ENCODE results near the gene UPF2. TPM values are rescaled to one million over a fixed set of nuclear protein-coding genes. Genes with fewer than 3 reads are reported as not detected.

UPF2 gene
- total RNA-seq, 1 experiment from 2014 or later: 10.6 TPM

- Histone ChIP-seq H3K4me3 (ENCODE audit: insufficient read depth, low read depth, low read length) (no peak overlapping the region), H3K36me3 (replicated peaks; ENCODE audit: control insufficient read depth, insufficient read depth, low read length) (no peaks in the 10 kb centered on the region), H3K27me3 (ENCODE audit: control insufficient read depth, insufficient read depth, low read length) (no peaks in the 10 kb centered on the region)
- no peak for DNase-seq
These were observed 14.1 kb upstream of the UPF2 start for GRCh38 chr10:12056748-12057147.

- DNase-seq: no peak
These were observed 13.1 kb upstream of the UPF2 start for GRCh38 chr10:12055732-12056131.

GRCh38 chr10:12051241-12051640 lies 8.6 kb upstream of the UPF2 start:
- H3K4me3 ChIP-seq (ENCODE audit: insufficient read depth, low read depth, low read length): no peak overlapping the region
- DNase-seq: no peak
- no peaks in the 10 kb centered on the region for H3K36me3 ChIP-seq (replicated peaks; ENCODE audit: control insufficient read depth, insufficient read depth, low read length)
- no peaks in the 10 kb centered on the region for H3K27me3 ChIP-seq (ENCODE audit: control insufficient read depth, insufficient read depth, low read length)

More at GRCh38 chr10:12055732-12056131, 13.1 kb upstream of the UPF2 start:
- Histone ChIP-seq H3K4me3 (ENCODE audit: insufficient read depth, low read depth, low read length) (no peak overlapping the region), H3K27me3 (ENCODE audit: control insufficient read depth, insufficient read depth, low read length) (no peaks in the 10 kb centered on the region), H3K36me3 (replicated peaks; ENCODE audit: control insufficient read depth, insufficient read depth, low read length) (no peaks in the 10 kb centered on the region)

GRCh38 chr10:12050528-12050927 lies 7.9 kb upstream of the UPF2 start:
- DNase-seq: no peak
- H3K27me3 ChIP-seq (ENCODE audit: control insufficient read depth, insufficient read depth, low read length): no peaks in the 10 kb centered on the region
- H3K4me3 ChIP-seq (ENCODE audit: insufficient read depth, low read depth, low read length): no peak overlapping the region
- no peaks in the 10 kb centered on the region for H3K36me3 ChIP-seq (replicated peaks; ENCODE audit: control insufficient read depth, insufficient read depth, low read length)

GRCh38 chr10:12048547-12048946 lies 5.9 kb upstream of the UPF2 start:
- DNase-seq: no peak
- H3K4me3 ChIP-seq (ENCODE audit: insufficient read depth, low read depth, low read length): no peak overlapping the region
- no peaks in the 10 kb centered on the region for H3K36me3 ChIP-seq (replicated peaks; ENCODE audit: control insufficient read depth, insufficient read depth, low read length)
- H3K27me3 ChIP-seq (ENCODE audit: control insufficient read depth, insufficient read depth, low read length): no peaks in the 10 kb centered on the region

GRCh38 chr10:12045596-12045995 lies 3.0 kb upstream of the UPF2 start:
- no peak for DNase-seq
- H3K36me3 ChIP-seq (replicated peaks; ENCODE audit: control insufficient read depth, insufficient read depth, low read length): no peaks in the 10 kb centered on the region

GRCh38 chr10:12042409-12042796 lies 206 bp downstream of the UPF2 start:
- no peak for DNase-seq
- Histone ChIP-seq H3K36me3 (replicated peaks; ENCODE audit: control insufficient read depth, insufficient read depth, low read length) (no peaks in the 10 kb centered on the region), H3K4me3 (ENCODE audit: insufficient read depth, low read depth, low read length) (peak overlapping the region; percentile 96), H3K27me3 (ENCODE audit: control insufficient read depth, insufficient read depth, low read length) (no peaks in the 10 kb centered on the region)

More at GRCh38 chr10:12045596-12045995, 3.0 kb upstream of the UPF2 start:
- Histone ChIP-seq H3K4me3 (ENCODE audit: insufficient read depth, low read depth, low read length) (no peak overlapping the region), H3K27me3 (ENCODE audit: control insufficient read depth, insufficient read depth, low read length) (no peaks in the 10 kb centered on the region)

GRCh38 chr10:12041766-12042408 lies 722 bp downstream of the UPF2 start:
- Histone ChIP-seq H3K4me3 (ENCODE audit: insufficient read depth, low read depth, low read length) (peak overlapping the region; percentile 96), H3K27me3 (ENCODE audit: control insufficient read depth, insufficient read depth, low read length) (no peaks in the 10 kb centered on the region), H3K36me3 (replicated peaks; ENCODE audit: control insufficient read depth, insufficient read depth, low read length) (no peaks in the 10 kb centered on the region)
- DNase-seq: no peak

GRCh38 chr10:12036073-12036655 lies 6.4 kb downstream of the UPF2 start:
- no peaks in the 10 kb centered on the region for H3K27me3 ChIP-seq (ENCODE audit: control insufficient read depth, insufficient read depth, low read length)
- H3K4me3 ChIP-seq (ENCODE audit: insufficient read depth, low read depth, low read length): no peak overlapping the region
- H3K36me3 ChIP-seq (replicated peaks; ENCODE audit: control insufficient read depth, insufficient read depth, low read length): peaks cover 4% of the 10 kb centered on the region; the same call in 1 of the 2 replicates
- no peak for DNase-seq

- peaks cover 4% of the 10 kb centered on the region; the same call in 1 of the 2 replicates for H3K36me3 ChIP-seq (replicated peaks; ENCODE audit: control insufficient read depth, insufficient read depth, low read length)
- DNase-seq: no peak
These were observed 11.2 kb downstream of the UPF2 start for GRCh38 chr10:12031404-12031803.

GRCh38 chr10:12027539-12027938 lies 15.1 kb downstream of the UPF2 start:
- Histone ChIP-seq H3K36me3 (replicated peaks; ENCODE audit: control insufficient read depth, insufficient read depth, low read length) (no peaks in the 10 kb centered on the region; the same call in 1 of the 2 replicates), H3K4me3 (ENCODE audit: insufficient read depth, low read depth, low read length) (no peak overlapping the region), H3K27me3 (ENCODE audit: control insufficient read depth, insufficient read depth, low read length) (no peaks in the 10 kb centered on the region)
- DNase-seq: no peak

More at GRCh38 chr10:12031404-12031803, 11.2 kb downstream of the UPF2 start:
- Histone ChIP-seq H3K4me3 (ENCODE audit: insufficient read depth, low read depth, low read length) (no peak overlapping the region), H3K27me3 (ENCODE audit: control insufficient read depth, insufficient read depth, low read length) (no peaks in the 10 kb centered on the region)

- no peak for DNase-seq
- Histone ChIP-seq H3K27me3 (ENCODE audit: control insufficient read depth, insufficient read depth, low read length) (no peaks in the 10 kb centered on the region), H3K36me3 (replicated peaks; ENCODE audit: control insufficient read depth, insufficient read depth, low read length) (no peaks in the 10 kb centered on the region; the same call in 1 of the 2 replicates), H3K4me3 (ENCODE audit: insufficient read depth, low read depth, low read length) (no peak overlapping the region)
These were observed 17.0 kb downstream of the UPF2 start for GRCh38 chr10:12025591-12025990.

GRCh38 chr10:12022580-12023257 lies 19.9 kb downstream of the UPF2 start:
- H3K27me3 ChIP-seq (ENCODE audit: control insufficient read depth, insufficient read depth, low read length): no peaks in the 10 kb centered on the region
- no peak overlapping the region for H3K4me3 ChIP-seq (ENCODE audit: insufficient read depth, low read depth, low read length)
- DNase-seq: no peak
- H3K36me3 ChIP-seq (replicated peaks; ENCODE audit: control insufficient read depth, insufficient read depth, low read length): no peaks in the 10 kb centered on the region

- Histone ChIP-seq H3K4me3 (ENCODE audit: insufficient read depth, low read depth, low read length) (no peak overlapping the region), H3K27me3 (ENCODE audit: control insufficient read depth, insufficient read depth, low read length) (no peaks in the 10 kb centered on the region), H3K36me3 (replicated peaks; ENCODE audit: control insufficient read depth, insufficient read depth, low read length) (no peaks in the 10 kb centered on the region)
- DNase-seq: no peak
These were observed 22.0 kb downstream of the UPF2 start for GRCh38 chr10:12020574-12020973.

Data from H7 (cell line).